NCI-H460 (cell line): ENCODE results near the gene SLC16A3. TPM values are rescaled to one million over a fixed set of nuclear protein-coding genes. Genes with fewer than 3 reads are reported as not detected.
"Not testable (repeated sequence)": the region's sequence is repeated elsewhere in the genome, so short reads cannot be mapped to it uniquely, and the experiment has no call there.

ENCODE experiments used
- DNase-seq: peaks from one replicate; pipeline ENCODE4 v3.0.0-alpha.2; 2016; ENCODE audit warnings: low read depth; ENCODE audit errors: extremely low read depth
- total RNA-seq: library from RNA; depleted of rRNA; stranded (reverse); fragments of >200 nt; shearing (Covaris generic); gene quantifications from 2 replicates; pipeline ENCODE4 v1.2.3, GENCODE V29; 2014

Gene SLC16A3
- total RNA-seq, 1 experiment from 2014 or later = 220 TPM

GRCh38 chr17:82245134-82246039 lies 16.5 kb downstream of the SLC16A3 start:
- no peak for DNase-seq

- no peak for DNase-seq
These were observed 17.2 kb downstream of the SLC16A3 start for GRCh38 chr17:82246040-82246364.

GRCh38 chr17:82246365-82247181 lies 17.7 kb downstream of the SLC16A3 start:
- no peak for DNase-seq

- no peak for DNase-seq
These were observed 18.5 kb downstream of the SLC16A3 start for GRCh38 chr17:82247182-82247823.

GRCh38 chr17:82247856-82248671 lies 19.2 kb downstream of the SLC16A3 start:
- DNase-seq = no peak

- no peak for DNase-seq
These were observed 20.2 kb downstream of the SLC16A3 start for GRCh38 chr17:82248815-82249674.

- no peak for DNase-seq
These were observed 21.2 kb downstream of the SLC16A3 start for GRCh38 chr17:82249896-82250581.

- no peak for DNase-seq
These were observed 22.1 kb downstream of the SLC16A3 start for GRCh38 chr17:82250868-82251500.

GRCh38 chr17:82252511-82253178 lies 23.8 kb downstream of the SLC16A3 start:
- DNase-seq = no peak

GRCh38 chr17:82253179-82253544 lies 24.3 kb downstream of the SLC16A3 start:
- DNase-seq = no peak

- not testable (repeated sequence) for DNase-seq
These were observed 25.3 kb downstream of the SLC16A3 start for GRCh38 chr17:82254096-82254495.

- DNase-seq = not testable (repeated sequence)
These were observed 25.9 kb downstream of the SLC16A3 start for GRCh38 chr17:82254746-82255145.

GRCh38 chr17:82255402-82255972 lies 26.6 kb downstream of the SLC16A3 start:
- DNase-seq = no peak

- DNase-seq = no peak
These were observed 27.5 kb downstream of the SLC16A3 start for GRCh38 chr17:82256242-82256885.

GRCh38 chr17:82257473-82257872 lies 28.6 kb downstream of the SLC16A3 start:
- DNase-seq = no peak

- no peak for DNase-seq
These were observed 29.7 kb downstream of the SLC16A3 start for GRCh38 chr17:82258555-82258954.
